T-helper 17 cell (primary cell): ENCODE data around the gene CENPS. TPM values are rescaled to one million over a fixed set of nuclear protein-coding genes. Genes with fewer than 3 reads are reported as not detected.
A peak's percentile ranks its signal among the peaks of the same experiment; 100 is the strongest.
"Not testable (repeated sequence)": the region's sequence is repeated elsewhere in the genome, so short reads cannot be mapped to it uniquely, and the experiment has no call there.

Source experiments
- ATAC-seq: fragments of 150-1000 bp; cut with Tn5 transposase; 2 replicates; pipeline ENCODE4 v1.10.0; 2021; ENCODE audit warnings: mild to moderate bottlenecking, moderate library complexity
- DNase-seq, 3 donors: peaks; one replicate each; pipeline versions ENCODE4 v3.0.0 to v3.0.0-alpha.2; 2020 to 2021
- H3K9me3 ChIP-seq: one replicate; pipeline ENCODE4 v1.7.0; 2013; ENCODE audit warnings: low read length, mild to moderate bottlenecking; ENCODE audit not compliant: control insufficient read depth, poor library complexity, severe bottlenecking
- H3K27ac Mint-ChIP-seq: one replicate; pipeline ENCODE4 v1.8.0; 2022; ENCODE audit warnings: mild to moderate bottlenecking, moderate library complexity, mixed read lengths
- H3K27me3 Mint-ChIP-seq: one replicate; pipeline ENCODE4 v1.8.0; 2022; ENCODE audit warnings: mixed read lengths
- H3K36me3 Mint-ChIP-seq: one replicate; pipeline ENCODE4 v1.8.0; 2022; ENCODE audit warnings: low read depth, mixed read lengths
- H3K4me1 Mint-ChIP-seq: one replicate; pipeline ENCODE4 v1.8.0; 2022; ENCODE audit warnings: mild to moderate bottlenecking, mixed read lengths
- H3K4me3 Mint-ChIP-seq: one replicate; pipeline ENCODE4 v1.8.0; 2022; ENCODE audit warnings: mild to moderate bottlenecking, moderate library complexity, mixed read lengths
- total RNA-seq, 4 donors: library from RNA in 2 of 4; stranded (reverse) in 2 of 4; gene quantifications; one replicate each; pipeline ENCODE4 v1.2.3 and lab custom pipeline; 2022 to 2026

Gene CENPS
- total RNA-seq, 2 donors from 2014 or later = 3.8 to 6.3 TPM

GRCh38 chr1:10426535-10426848, 3.7 kb upstream of the CENPS start:
- peaks cover 16% of the 10 kb centered on the region for H3K4me1 Mint-ChIP-seq
- not testable (repeated sequence) for ATAC-seq, H3K4me3 Mint-ChIP-seq, H3K36me3 Mint-ChIP-seq, H3K27ac Mint-ChIP-seq, H3K27me3 Mint-ChIP-seq, DNase-seq, H3K9me3 ChIP-seq

DNA sequence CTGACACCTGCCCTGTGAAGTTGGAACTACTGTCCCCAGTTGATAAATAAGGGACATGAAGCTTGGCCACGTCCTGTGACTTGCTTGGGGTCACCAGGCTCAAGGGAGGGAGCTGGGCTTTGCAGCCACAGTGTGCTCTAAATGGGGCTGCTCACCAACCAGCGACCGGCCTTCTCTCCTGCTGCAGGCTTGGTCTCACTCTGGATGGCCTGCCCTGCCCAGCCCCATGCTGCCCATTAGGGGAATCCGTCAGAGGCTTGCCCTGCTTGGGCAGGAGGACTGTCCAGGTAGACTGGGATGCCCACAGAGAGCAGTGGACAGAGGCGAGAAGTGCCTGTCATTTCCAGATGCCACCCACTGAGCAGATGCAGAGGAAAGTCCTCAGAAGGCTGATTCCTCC, 1.2 kb upstream of the CENPS start:
- no peaks in the 10 kb centered on the region for H3K9me3 ChIP-seq
- ATAC-seq (no peak), DNase-seq (no peak)
- Mint-ChIP-seq H3K36me3 (no peaks in the 10 kb centered on the region), H3K27me3 (no peaks in the 10 kb centered on the region), H3K27ac (peak overlapping the region; percentile 29), H3K4me1 (peaks cover 16% of the 10 kb centered on the region), H3K4me3 (peak overlapping the region; percentile 94)

- Mint-ChIP-seq H3K4me1 (peaks cover 16% of the 10 kb centered on the region), H3K27me3 (no peaks in the 10 kb centered on the region), H3K27ac (peak overlapping the region; percentile 88), H3K36me3 (no peaks in the 10 kb centered on the region), H3K4me3 (peak overlapping the region; percentile 94)
- ATAC-seq (peak; percentile 21), DNase-seq (no peak)
- no peaks in the 10 kb centered on the region for H3K9me3 ChIP-seq
These were observed 391 bp upstream of the CENPS start for GRCh38 chr1:10429868-10430215.

- DNase-seq = no peak
- no peaks in the 10 kb centered on the region for H3K36me3 Mint-ChIP-seq
These were observed 967 bp downstream of the CENPS start for GRCh38 chr1:10431070-10431730.

DNA sequence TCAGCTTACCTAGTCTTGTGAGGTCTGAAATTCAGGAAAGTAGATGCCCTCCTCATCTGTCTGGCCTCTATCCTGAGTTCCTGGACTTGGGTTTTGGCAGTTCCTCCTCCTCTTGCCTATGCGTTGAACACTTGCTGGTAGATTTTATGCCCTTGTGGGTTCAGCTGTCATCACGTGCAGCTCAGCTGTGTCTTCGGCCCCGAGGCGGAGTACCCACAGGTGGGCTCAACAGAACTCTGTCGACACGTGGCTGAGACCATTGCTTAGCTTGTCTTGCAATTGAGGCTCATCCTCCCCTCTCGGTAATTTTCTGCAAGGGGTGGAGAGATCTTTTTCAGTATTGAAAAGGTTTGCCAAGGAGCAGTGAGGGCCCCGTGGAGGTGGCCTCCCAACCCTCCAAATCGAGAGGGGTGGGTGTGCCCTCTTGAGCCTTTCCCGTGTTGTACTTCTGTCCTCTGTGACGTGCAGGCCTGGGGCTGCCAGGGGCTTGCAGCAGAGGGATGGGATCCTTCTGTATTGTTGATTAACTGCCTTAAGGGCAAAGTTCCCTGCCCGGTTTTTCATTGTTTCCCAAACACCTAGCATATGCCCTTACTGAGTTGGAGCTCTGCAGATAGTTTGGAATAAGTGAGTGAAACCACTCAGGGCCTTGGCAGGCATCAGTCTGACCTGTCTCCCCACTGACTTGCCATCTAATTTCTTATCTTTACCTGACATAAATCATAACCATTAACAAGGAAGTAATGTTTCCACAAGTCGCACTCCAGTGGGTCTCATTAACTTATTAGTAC, 2.9 kb downstream of the CENPS start:
- no peaks in the 10 kb centered on the region for H3K27me3 Mint-ChIP-seq
- DNase-seq = no peak
- no peak overlapping the region for H3K4me3 Mint-ChIP-seq
- no peak overlapping the region for H3K27ac Mint-ChIP-seq
- H3K9me3 ChIP-seq = no peaks in the 10 kb centered on the region
- H3K36me3 Mint-ChIP-seq = no peaks in the 10 kb centered on the region
- ATAC-seq = no peak
- peaks cover 13% of the 10 kb centered on the region for H3K4me1 Mint-ChIP-seq

More at GRCh38 chr1:10431070-10431730, 967 bp downstream of the CENPS start:
- Mint-ChIP-seq H3K4me1 (peaks cover 16% of the 10 kb centered on the region), H3K27ac (peak overlapping the region; percentile 88), H3K27me3 (no peaks in the 10 kb centered on the region), H3K4me3 (peak overlapping the region; percentile 94)
- ATAC-seq = no peak
- no peaks in the 10 kb centered on the region for H3K9me3 ChIP-seq

- ATAC-seq (no peak), DNase-seq (no peak)
- Mint-ChIP-seq H3K4me1 (peaks cover 13% of the 10 kb centered on the region), H3K27ac (no peak overlapping the region), H3K4me3 (no peak overlapping the region), H3K27me3 (no peaks in the 10 kb centered on the region), H3K36me3 (no peaks in the 10 kb centered on the region)
- no peaks in the 10 kb centered on the region for H3K9me3 ChIP-seq
These were observed 3.6 kb downstream of the CENPS start for GRCh38 chr1:10433790-10434189.

DNA sequence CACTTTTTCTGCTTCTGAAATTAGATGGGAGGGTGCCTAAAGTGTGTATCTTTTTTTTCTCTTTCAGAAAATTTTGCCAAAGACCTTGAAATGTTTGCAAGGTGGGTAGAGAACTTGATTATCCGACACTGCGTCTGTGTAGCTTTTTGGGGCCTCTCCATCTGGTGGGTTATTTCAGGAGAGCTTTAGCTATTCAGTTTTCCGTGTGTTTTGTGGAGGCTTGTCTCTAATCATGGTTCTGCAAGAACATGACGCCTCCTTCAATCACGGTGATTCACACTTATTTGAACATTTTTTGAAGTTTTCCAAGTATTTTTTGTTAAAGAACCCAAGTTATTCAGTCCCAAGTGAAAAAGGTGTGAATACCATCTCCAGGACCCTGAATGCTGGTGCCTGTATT, 4.4 kb downstream of the CENPS start:
- H3K9me3 ChIP-seq = no peaks in the 10 kb centered on the region
- Mint-ChIP-seq H3K36me3 (no peaks in the 10 kb centered on the region), H3K4me3 (no peak overlapping the region), H3K27ac (no peak overlapping the region), H3K4me1 (peaks cover 13% of the 10 kb centered on the region), H3K27me3 (no peaks in the 10 kb centered on the region)
- no peak for DNase-seq
- no peak for ATAC-seq

GRCh38 chr1:10437052-10437451, 6.8 kb downstream of the CENPS start:
- Mint-ChIP-seq H3K4me3 (no peak overlapping the region), H3K27me3 (no peaks in the 10 kb centered on the region), H3K4me1 (no peaks in the 10 kb centered on the region), H3K36me3 (no peaks in the 10 kb centered on the region), H3K27ac (peak overlapping the region; percentile 27)
- DNase-seq (no peak), ATAC-seq (no peak)
- H3K9me3 ChIP-seq = no peaks in the 10 kb centered on the region

- Mint-ChIP-seq H3K27ac (no peak overlapping the region), H3K36me3 (no peaks in the 10 kb centered on the region), H3K27me3 (no peaks in the 10 kb centered on the region), H3K4me3 (no peak overlapping the region), H3K4me1 (no peaks in the 10 kb centered on the region)
- no peaks in the 10 kb centered on the region for H3K9me3 ChIP-seq
- DNase-seq (no peak), ATAC-seq (no peak)
These were observed 8.5 kb downstream of the CENPS start for GRCh38 chr1:10438677-10439163.

GRCh38 chr1:10440305-10440704, 10.1 kb downstream of the CENPS start:
- Mint-ChIP-seq H3K4me1 (no peaks in the 10 kb centered on the region), H3K27ac (no peak overlapping the region), H3K4me3 (no peak overlapping the region), H3K27me3 (no peaks in the 10 kb centered on the region), H3K36me3 (no peaks in the 10 kb centered on the region)
- H3K9me3 ChIP-seq = no peaks in the 10 kb centered on the region
- ATAC-seq (no peak), DNase-seq (no peak)

DNA sequence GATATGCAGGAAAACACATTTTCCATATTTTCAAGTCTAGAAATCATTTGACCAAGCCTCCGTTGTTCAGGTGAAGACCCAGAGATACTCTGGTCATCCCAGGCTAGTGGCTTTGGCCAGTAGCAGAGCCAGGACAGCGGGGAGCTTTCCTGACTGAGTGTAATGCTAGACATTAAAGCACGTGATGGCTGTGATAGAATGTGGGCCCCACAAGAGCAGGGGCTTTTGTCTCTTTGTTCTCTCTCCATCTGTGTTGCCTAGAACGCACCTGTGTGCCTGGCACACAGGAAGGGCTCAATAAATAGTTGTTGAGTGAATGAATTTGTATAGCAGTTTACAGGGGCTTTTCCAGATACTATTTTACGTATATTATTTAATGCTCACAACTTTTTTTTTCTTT, 10.6 kb downstream of the CENPS start:
- no peaks in the 10 kb centered on the region for H3K27me3 Mint-ChIP-seq
- no peak overlapping the region for H3K4me3 Mint-ChIP-seq
- DNase-seq = no peak
- no peak overlapping the region for H3K27ac Mint-ChIP-seq
- no peak for ATAC-seq
- no peaks in the 10 kb centered on the region for H3K36me3 Mint-ChIP-seq
- H3K9me3 ChIP-seq = no peaks in the 10 kb centered on the region
- H3K4me1 Mint-ChIP-seq = no peaks in the 10 kb centered on the region

DNA sequence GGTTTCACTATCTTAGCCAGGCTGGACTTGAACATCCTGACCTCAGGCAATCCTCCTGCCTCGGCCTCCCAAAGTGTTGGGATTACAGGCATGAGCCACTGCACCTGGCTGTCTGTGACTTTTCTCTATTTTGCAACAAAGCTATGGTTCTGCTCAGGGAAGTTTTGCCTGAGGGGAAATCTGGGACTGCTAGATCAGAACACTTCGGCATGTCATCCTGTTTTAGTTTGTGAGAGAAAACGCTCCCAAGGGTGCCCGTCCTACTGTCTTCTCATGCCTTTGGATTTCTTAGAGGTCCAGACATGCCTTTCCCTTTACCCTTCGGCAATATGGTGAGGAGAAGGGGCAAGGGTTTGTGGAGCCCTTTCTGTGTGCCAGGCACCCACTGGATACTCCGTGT, 14.0 kb downstream of the CENPS start:
- no peak for ATAC-seq
- H3K4me3 Mint-ChIP-seq = no peak overlapping the region
- no peaks in the 10 kb centered on the region for H3K4me1 Mint-ChIP-seq

DNA sequence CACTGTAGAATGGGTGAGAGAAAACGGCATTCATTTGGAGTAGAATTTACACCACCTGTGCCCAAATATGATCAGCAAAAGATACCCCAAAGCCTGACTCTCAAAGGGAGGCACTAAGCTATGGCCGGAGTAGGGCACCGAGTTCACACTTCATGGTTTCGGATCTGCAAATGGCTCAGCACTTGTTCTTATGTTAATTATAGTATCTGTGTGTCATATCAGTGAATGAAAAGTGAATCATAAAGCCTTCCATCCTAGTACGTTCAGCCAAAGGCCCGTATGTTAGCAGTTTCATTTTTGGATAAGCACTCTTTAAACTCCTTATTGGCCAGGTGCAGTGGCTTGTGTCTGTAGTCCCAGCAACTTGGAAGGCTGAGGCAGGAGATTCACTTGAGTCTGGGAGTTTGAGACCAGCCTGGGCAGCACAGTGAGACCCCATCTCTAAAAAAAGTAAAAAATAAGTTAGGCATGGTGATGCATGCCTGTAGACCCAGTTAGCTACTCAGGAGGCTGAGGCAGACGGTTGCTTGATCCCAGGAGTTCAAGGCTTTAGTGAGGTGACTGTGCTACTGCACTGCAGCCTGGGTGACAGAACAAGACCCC, 14.7 kb downstream of the CENPS start:
- DNase-seq = no peak

More for the DNA sequence above, 14.0 kb downstream of the CENPS start:
- Mint-ChIP-seq H3K36me3 (no peaks in the 10 kb centered on the region), H3K27me3 (no peaks in the 10 kb centered on the region), H3K27ac (no peak overlapping the region)
- no peaks in the 10 kb centered on the region for H3K9me3 ChIP-seq
- DNase-seq = no peak

More for the DNA sequence above, 14.7 kb downstream of the CENPS start:
- H3K9me3 ChIP-seq = no peaks in the 10 kb centered on the region
- Mint-ChIP-seq H3K4me1 (no peaks in the 10 kb centered on the region), H3K27ac (peak overlapping the region; percentile 14), H3K27me3 (peaks cover 5% of the 10 kb centered on the region), H3K36me3 (no peaks in the 10 kb centered on the region), H3K4me3 (no peak overlapping the region)
- ATAC-seq = no peak
